Dermis lymphatic vessel endothelial cell (primary cell): ENCODE measurements around the gene GCC2. TPM values are rescaled to one million over a fixed set of nuclear protein-coding genes. Genes with fewer than 3 reads are reported as not detected.

Experiments used
- total RNA-seq: library from RNA; depleted of rRNA; stranded (reverse); fragments of >200 nt; gene quantifications from 2 replicates; pipeline ENCODE4 v1.2.1, GENCODE V29; 2014

Gene GCC2
- total RNA-seq: 16.0 and 23.8 TPM in 2 replicates

GRCh38 chr2:108448678-108449409, at the start of gene GCC2:
GCC2 (plus strand) TSS chr2:108449206; CDS start chr2:108449275, 69 bp downstream.

GRCh38 chr2:108533832-108534583, 85.0 kb downstream of the GCC2 start, which contains the start of gene LIMS1:
LIMS1 (plus strand) TSS chr2:108534470; CDS start chr2:108534563, 93 bp downstream.

Other genes with a start within 250 kb of the GCC2 start
- gene SULT1C3, start 209.2 kb upstream of the GCC2 start, total RNA-seq: not detected in 2 replicates
- gene SULT1C2, start 160.3 kb upstream of the GCC2 start, total RNA-seq: under 0.01 TPM in 1 of 2 replicates, not detected in the other
- 158 and 287 TPM in 2 replicates for gene SULT1C4, start 71.3 kb upstream of the GCC2 start, total RNA-seq
- 410 and 441 TPM in 2 replicates for gene LIMS1, start 85.3 kb downstream of the GCC2 start, total RNA-seq